ENCODE data around the gene ABHD2.

Gene ABHD2

GRCh38 chr15:89150287-89150686 is 62.0 kb downstream of the ABHD2 start:
- H3F3A ChIP-seq (ENCODE audit: insufficient read depth, low read length): no peaks in the 10 kb centered on the region
- no peak overlapping the region for H2AFZ ChIP-seq (ENCODE audit: low read length)
- peaks cover 29% of the 10 kb centered on the region for H3K36me3 ChIP-seq (ENCODE audit: insufficient read depth, low read length)
- H3K27me3 ChIP-seq (ENCODE audit: insufficient read depth, low read length): no peaks in the 10 kb centered on the region
- H3K9ac ChIP-seq (ENCODE audit: low read length): no peak overlapping the region
- no peak overlapping the region for H3K27ac ChIP-seq (ENCODE audit: low read depth, low read length, poor library complexity, severe bottlenecking)
- H3K4me1 ChIP-seq (ENCODE audit: insufficient read depth, low read length, severe bottlenecking): no peaks in the 10 kb centered on the region
- no peaks in the 10 kb centered on the region for H4K20me1 ChIP-seq (ENCODE audit: insufficient read depth, low read length)
- TF ChIP-seq CTCF (IDR thresholded peaks at IDR 0.05; ENCODE audit: low read length) (no peak), EZH2 (IDR thresholded peaks at IDR 0.05; ENCODE audit: borderline replicate concordance, low read length) (no peak)
- H3K4me3 ChIP-seq (ENCODE audit: low read depth, low read length, poor library complexity, severe bottlenecking): no peak overlapping the region
- no peaks in the 10 kb centered on the region for H3K9me2 ChIP-seq (ENCODE audit: low read depth, low read length)
- H3K4me2 ChIP-seq (ENCODE audit: low read length): no peak overlapping the region
- H3K9me3 ChIP-seq (ENCODE audit: low read length): no peaks in the 10 kb centered on the region
- H3K79me2 ChIP-seq (ENCODE audit: insufficient read depth, low read length): no peaks in the 10 kb centered on the region

GRCh38 chr15:89150762-89151664 is 62.8 kb downstream of the ABHD2 start:
- Histone ChIP-seq H3K9me3 (ENCODE audit: low read length) (no peaks in the 10 kb centered on the region), H3K4me1 (ENCODE audit: insufficient read depth, low read length, severe bottlenecking) (no peaks in the 10 kb centered on the region), H3K79me2 (ENCODE audit: insufficient read depth, low read length) (no peaks in the 10 kb centered on the region), H3K27ac (ENCODE audit: low read depth, low read length, poor library complexity, severe bottlenecking) (no peak overlapping the region), H2AFZ (ENCODE audit: low read length) (no peak overlapping the region), H3F3A (ENCODE audit: insufficient read depth, low read length) (no peaks in the 10 kb centered on the region), H3K9ac (ENCODE audit: low read length) (no peak overlapping the region), H3K36me3 (ENCODE audit: insufficient read depth, low read length) (peaks cover 35% of the 10 kb centered on the region), H3K27me3 (ENCODE audit: insufficient read depth, low read length) (no peaks in the 10 kb centered on the region), H4K20me1 (ENCODE audit: insufficient read depth, low read length) (no peaks in the 10 kb centered on the region), H3K4me3 (ENCODE audit: low read depth, low read length, poor library complexity, severe bottlenecking) (no peak overlapping the region), H3K9me2 (ENCODE audit: low read depth, low read length) (no peaks in the 10 kb centered on the region), H3K4me2 (ENCODE audit: low read length) (no peak overlapping the region)
- TF ChIP-seq CTCF (IDR thresholded peaks at IDR 0.05; ENCODE audit: low read length) (no peak), EZH2 (IDR thresholded peaks at IDR 0.05; ENCODE audit: borderline replicate concordance, low read length) (no peak)

GRCh38 chr15:89155122-89155521 is 66.9 kb downstream of the ABHD2 start:
- Histone ChIP-seq H3K4me1 (ENCODE audit: insufficient read depth, low read length, severe bottlenecking) (no peaks in the 10 kb centered on the region), H3K27me3 (ENCODE audit: insufficient read depth, low read length) (no peaks in the 10 kb centered on the region)
- no peak for TF ChIP-seq CTCF (IDR thresholded peaks at IDR 0.05; ENCODE audit: low read length)
- TF ChIP-seq EZH2 (IDR thresholded peaks at IDR 0.05; ENCODE audit: borderline replicate concordance, low read length): no peak

More at GRCh38 chr15:89155122-89155521, 66.9 kb downstream of the ABHD2 start:
- no peaks in the 10 kb centered on the region for H3K79me2 ChIP-seq (ENCODE audit: insufficient read depth, low read length)
- H3K36me3 ChIP-seq (ENCODE audit: insufficient read depth, low read length): peaks cover 45% of the 10 kb centered on the region
- no peaks in the 10 kb centered on the region for H3F3A ChIP-seq (ENCODE audit: insufficient read depth, low read length)
- no peaks in the 10 kb centered on the region for H4K20me1 ChIP-seq (ENCODE audit: insufficient read depth, low read length)
- H3K4me2 ChIP-seq (ENCODE audit: low read length): no peak overlapping the region
- no peak overlapping the region for H3K4me3 ChIP-seq (ENCODE audit: low read depth, low read length, poor library complexity, severe bottlenecking)
- no peaks in the 10 kb centered on the region for H3K9me3 ChIP-seq (ENCODE audit: low read length)
- no peak overlapping the region for H3K27ac ChIP-seq (ENCODE audit: low read depth, low read length, poor library complexity, severe bottlenecking)
- H2AFZ ChIP-seq (ENCODE audit: low read length): no peak overlapping the region
- no peaks in the 10 kb centered on the region for H3K9me2 ChIP-seq (ENCODE audit: low read depth, low read length)
- no peak overlapping the region for H3K9ac ChIP-seq (ENCODE audit: low read length)

All from OCI-LY1 (cell line).